HG02763 (cell line): ENCODE results near the gene FOXL1.

Experiments
- ATAC-seq: cut with Tn5 transposase; IDR thresholded peaks from one replicate; pipeline ENCODE4 v1.9.1; 2021; ENCODE audit warnings: mild to moderate bottlenecking, moderate library complexity; ENCODE audit not compliant: unreplicated experiment

The FOXL1 gene

GRCh38 chr16:86547286-86547685 is 31.1 kb upstream of the FOXL1 start:
- ATAC-seq: no peak

GRCh38 chr16:86549076-86549892 is 29.1 kb upstream of the FOXL1 start:
- no peak for ATAC-seq

- no peak for ATAC-seq
Measured at GRCh38 chr16:86549893-86550190, 28.5 kb upstream of the FOXL1 start.

GRCh38 chr16:86550281-86550680 is 28.1 kb upstream of the FOXL1 start:
- ATAC-seq: no peak

- ATAC-seq: no peak
Measured at GRCh38 chr16:86553356-86553755, 25.0 kb upstream of the FOXL1 start.

- ATAC-seq: no peak
Measured at GRCh38 chr16:86554599-86554916, 23.8 kb upstream of the FOXL1 start.

GRCh38 chr16:86554917-86555703 is 23.2 kb upstream of the FOXL1 start, which contains the start of gene MTHFSD:
Gene MTHFSD, minus strand, starts transcription at chr16:86555235. Its CDS starts 51 bp downstream, at chr16:86555184.
- ATAC-seq: peak; percentile 93

- no peak for ATAC-seq
Measured at GRCh38 chr16:86555704-86556075, 22.7 kb upstream of the FOXL1 start.

- ATAC-seq: no peak
Measured at GRCh38 chr16:86556576-86556975, 21.8 kb upstream of the FOXL1 start.

GRCh38 chr16:86557587-86557986 is 20.8 kb upstream of the FOXL1 start:
- no peak for ATAC-seq

- no peak for ATAC-seq
Measured at GRCh38 chr16:86558355-86559193, 19.8 kb upstream of the FOXL1 start.

GRCh38 chr16:86559802-86560305 is 18.5 kb upstream of the FOXL1 start:
- ATAC-seq: no peak

- no peak for ATAC-seq
Measured at GRCh38 chr16:86562356-86562755, 16.0 kb upstream of the FOXL1 start.

- ATAC-seq: peak; percentile 68
Measured at GRCh38 chr16:86563469-86564345, 14.6 kb upstream of the FOXL1 start.

- no peak for ATAC-seq
Measured at GRCh38 chr16:86565181-86565631, 13.1 kb upstream of the FOXL1 start.

- ATAC-seq: no peak
Measured at GRCh38 chr16:86565644-86566511, 12.5 kb upstream of the FOXL1 start.

GRCh38 chr16:86566601-86566965 is 11.8 kb upstream of the FOXL1 start, which contains the start of gene FOXC2:
Gene FOXC2, plus strand, starts transcription at chr16:86566829. Its CDS starts 507 bp downstream, at chr16:86567336.
- no peak for ATAC-seq

- ATAC-seq: no peak
Measured at GRCh38 chr16:86566966-86567700, 11.2 kb upstream of the FOXL1 start.
